GM19395 (cell line): ENCODE results near the gene KDM2B.

Experiments used
- ATAC-seq: cut with Tn5 transposase; IDR thresholded peaks from one replicate; pipeline ENCODE4 v1.9.1; 2021; ENCODE audit warnings: mild to moderate bottlenecking, moderate library complexity; ENCODE audit not compliant: unreplicated experiment

Gene KDM2B

GRCh38 chr12:121580959-121581685, at the start of gene KDM2B:
TSS of gene KDM2B (minus strand) at chr12:121581023. CDS start at chr12:121580911, 112 bp downstream.
- no peak for ATAC-seq

GRCh38 chr12:121628536-121628935, 47.7 kb upstream of the KDM2B start:
- no peak for ATAC-seq

GRCh38 chr12:121628037-121628436, 47.2 kb upstream of the KDM2B start:
- no peak for ATAC-seq

- ATAC-seq = peak; percentile 44
These were observed 46.2 kb upstream of the KDM2B start for GRCh38 chr12:121626853-121627640.

- ATAC-seq = peak; percentile 55
These were observed 45.4 kb upstream of the KDM2B start, which contains the start of gene ORAI1 for GRCh38 chr12:121626087-121626852. TSS of gene ORAI1 (plus strand) at chr12:121626530.

- no peak for ATAC-seq
These were observed 39.6 kb upstream of the KDM2B start for GRCh38 chr12:121620333-121620891.

- no peak for ATAC-seq
These were observed 37.9 kb upstream of the KDM2B start for GRCh38 chr12:121618659-121619233.

- no peak for ATAC-seq
These were observed 34.1 kb upstream of the KDM2B start for GRCh38 chr12:121614872-121615467.

- ATAC-seq = no peak
These were observed 32.6 kb upstream of the KDM2B start for GRCh38 chr12:121613462-121613861.

GRCh38 chr12:121611306-121611705, 30.5 kb upstream of the KDM2B start:
- no peak for ATAC-seq

GRCh38 chr12:121610239-121611149, 29.7 kb upstream of the KDM2B start:
- no peak for ATAC-seq

- no peak for ATAC-seq
These were observed 27.5 kb upstream of the KDM2B start for GRCh38 chr12:121608301-121608700.

- no peak for ATAC-seq
These were observed 22.8 kb upstream of the KDM2B start for GRCh38 chr12:121603581-121603980.

- no peak for ATAC-seq
These were observed 21.9 kb upstream of the KDM2B start for GRCh38 chr12:121602766-121603165.

GRCh38 chr12:121600702-121601336, 20.0 kb upstream of the KDM2B start:
- ATAC-seq = no peak

- no peak for ATAC-seq
These were observed 15.7 kb upstream of the KDM2B start for GRCh38 chr12:121596526-121596925.

GRCh38 chr12:121595520-121595919, 14.7 kb upstream of the KDM2B start:
- no peak for ATAC-seq

- ATAC-seq = no peak
These were observed 11.5 kb upstream of the KDM2B start for GRCh38 chr12:121592320-121592719.
